Activated CD4-positive, alpha-beta T cell treated with anti-CD3 and anti-CD28 coated beads, Interleukin-2, amount 10 ng/mL, durations not matched to agents 7 days and 5 days (primary cell): ENCODE results near the gene SLC25A52. TPM values are rescaled to one million over a fixed set of nuclear protein-coding genes. Genes with fewer than 3 reads are reported as not detected.
"Not testable (repeated sequence)": the region's sequence is repeated elsewhere in the genome, so short reads cannot be mapped to it uniquely, and the experiment has no call there.

Experiments used
- CTCF ChIA-PET: fragments of 350-600 bp; sonication (Branson Sonifier 250); formaldehyde crosslinking; loops from one replicate; lab custom pipeline; 2021; ENCODE audit warnings: antibody characterized with exemption; lab: Charles Lee
- POLR2A ChIA-PET: fragments of 350-600 bp; sonication (Branson Sonifier 250); formaldehyde crosslinking; loops from one replicate; lab custom pipeline; 2021; ENCODE audit warnings: antibody characterized with exemption; lab: Charles Lee
- DNase-seq: peaks from one replicate; pipeline ENCODE4 v3.0.0-alpha.2; 2020
- H3K27ac Mint-ChIP-seq: one replicate; pipeline ENCODE4 v1.8.0; 2021; ENCODE audit warnings: mild to moderate bottlenecking, moderate library complexity, mixed read lengths
- H3K27me3 Mint-ChIP-seq: one replicate; pipeline ENCODE4 v1.8.0; 2021; ENCODE audit warnings: mixed read lengths
- H3K36me3 Mint-ChIP-seq: one replicate; pipeline ENCODE4 v1.8.0; 2021; ENCODE audit warnings: low read depth, mixed read lengths
- H3K4me1 Mint-ChIP-seq: one replicate; pipeline ENCODE4 v1.8.0; 2021; ENCODE audit warnings: mixed read lengths
- H3K4me3 Mint-ChIP-seq: one replicate; pipeline ENCODE4 v1.8.0; 2021; ENCODE audit warnings: mild to moderate bottlenecking, moderate library complexity, mixed read lengths
- H3K9me3 Mint-ChIP-seq: one replicate; pipeline ENCODE4 v1.8.0; 2021; ENCODE audit warnings: mixed read lengths
- total RNA-seq, 2 experiments: library from RNA; stranded (reverse); gene quantifications; one replicate each; pipeline ENCODE4 v1.2.3, GENCODE V29; 2021

SLC25A52 gene, protein sequence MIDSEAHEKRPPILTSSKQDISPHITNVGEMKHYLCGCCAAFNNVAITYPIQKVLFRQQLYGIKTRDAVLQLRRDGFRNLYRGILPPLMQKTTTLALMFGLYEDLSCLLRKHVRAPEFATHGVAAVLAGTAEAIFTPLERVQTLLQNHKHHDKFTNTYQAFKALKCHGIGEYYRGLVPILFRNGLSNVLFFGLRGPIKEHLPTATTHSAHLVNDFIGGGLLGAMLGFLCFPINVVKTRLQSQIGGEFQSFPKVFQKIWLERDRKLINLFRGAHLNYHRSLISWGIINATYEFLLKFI
- total RNA-seq: not detected

- Mint-ChIP-seq H3K4me1 (peaks cover under 1% of the 10 kb centered on the region), H3K36me3 (no peaks in the 10 kb centered on the region)
- DNase-seq: no peak
Observed at GRCh38 chr18:31760695-31761094, at the start of gene SLC25A52. TSS of gene SLC25A52 (minus strand) at chr18:31760880. CDS start at chr18:31760661, 219 bp downstream.

DNA sequence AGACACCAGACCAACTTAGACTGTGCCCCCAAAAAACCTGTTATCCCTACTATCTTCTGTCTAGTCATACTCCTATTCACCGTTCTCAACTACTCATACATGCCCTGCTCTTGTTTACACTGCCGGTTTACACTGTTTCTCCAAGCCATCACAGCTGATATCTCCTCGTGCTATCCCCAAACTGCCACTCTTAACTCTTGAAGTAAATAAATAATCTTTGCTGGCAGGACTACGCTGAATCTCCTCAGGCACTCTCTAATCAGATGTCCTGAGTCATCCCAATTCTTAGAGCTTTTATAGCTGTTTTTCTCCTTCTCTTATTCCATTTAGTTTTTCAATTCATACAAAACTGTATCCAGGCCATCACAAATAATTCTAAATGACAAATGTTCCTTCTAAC, 48.4 kb upstream of the SLC25A52 start:
- CTCF ChIA-PET, H3K27me3 Mint-ChIP-seq, H3K9me3 Mint-ChIP-seq, H3K36me3 Mint-ChIP-seq, DNase-seq, H3K4me1 Mint-ChIP-seq, H3K27ac Mint-ChIP-seq, H3K4me3 Mint-ChIP-seq, POLR2A ChIA-PET: not testable (repeated sequence)

More at GRCh38 chr18:31760695-31761094, at the start of gene SLC25A52:
- Mint-ChIP-seq H3K27ac (no peak within 1 kb of the TSS), H3K9me3 (no peaks in the 10 kb centered on the region), H3K4me3 (no peak within 1 kb of the TSS), H3K27me3 (no peaks in the 10 kb centered on the region)
- ChIA-PET CTCF (no interaction called here), POLR2A (no interaction called here)

GRCh38 chr18:31801078-31801477, 40.4 kb upstream of the SLC25A52 start:
- no peaks in the 10 kb centered on the region for H3K27me3 Mint-ChIP-seq
- H3K9me3 Mint-ChIP-seq: no peaks in the 10 kb centered on the region
- ChIA-PET POLR2A (no interaction called here), CTCF (no interaction called here)
- no peak overlapping the region for H3K4me3 Mint-ChIP-seq
- no peaks in the 10 kb centered on the region for H3K36me3 Mint-ChIP-seq
- no peaks in the 10 kb centered on the region for H3K4me1 Mint-ChIP-seq
- DNase-seq: no peak
- H3K27ac Mint-ChIP-seq: no peak overlapping the region

DNA sequence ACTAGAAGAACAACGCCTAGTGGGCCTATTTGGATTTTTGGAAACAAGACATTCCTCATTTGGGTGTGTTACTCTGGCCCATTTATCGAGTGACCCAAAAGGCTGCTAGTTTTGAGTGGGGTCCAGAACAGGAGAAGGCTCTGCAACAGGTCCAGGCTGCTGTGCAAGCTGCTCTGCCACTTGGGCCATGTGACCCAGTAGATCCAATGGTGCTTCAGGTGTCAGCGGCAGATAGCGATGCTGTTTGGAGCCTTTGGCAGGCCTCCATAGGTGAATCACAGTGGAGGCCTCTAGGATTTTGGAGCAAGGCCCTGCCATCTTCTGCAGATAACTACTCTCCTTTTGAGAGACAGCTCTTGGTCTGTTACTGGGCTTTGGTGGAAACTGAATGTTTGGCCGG, 38.6 kb upstream of the SLC25A52 start:
- H3K9me3 Mint-ChIP-seq, H3K27me3 Mint-ChIP-seq, POLR2A ChIA-PET, H3K4me1 Mint-ChIP-seq, DNase-seq, H3K36me3 Mint-ChIP-seq, H3K27ac Mint-ChIP-seq, H3K4me3 Mint-ChIP-seq, CTCF ChIA-PET: not testable (repeated sequence)

- Mint-ChIP-seq H3K27ac (no peak overlapping the region), H3K4me1 (no peaks in the 10 kb centered on the region)
Observed at GRCh38 chr18:31798399-31798798, 37.7 kb upstream of the SLC25A52 start.

DNA sequence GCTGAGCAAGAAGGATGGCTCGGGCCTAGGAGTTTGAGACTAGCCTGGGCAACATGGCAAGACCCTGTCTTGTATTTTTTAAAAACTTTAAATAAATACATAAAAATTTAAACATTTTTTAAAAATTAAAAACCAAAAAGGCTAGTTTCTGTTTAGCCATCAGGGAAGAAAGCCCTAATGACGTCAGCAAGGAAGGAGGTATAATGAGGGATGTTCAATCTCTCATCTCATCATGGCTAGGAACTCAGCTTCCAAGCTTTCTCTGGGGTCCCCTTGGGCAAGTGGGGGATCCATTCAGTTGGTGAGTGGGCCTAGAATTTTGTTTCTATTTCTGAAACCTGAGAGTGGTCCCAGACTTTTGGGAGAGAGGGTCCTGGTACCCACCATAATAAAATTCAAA, 35.1 kb upstream of the SLC25A52 start:
- Mint-ChIP-seq H3K27me3 (no peaks in the 10 kb centered on the region), H3K27ac (no peak overlapping the region), H3K4me3 (no peak overlapping the region), H3K9me3 (no peaks in the 10 kb centered on the region), H3K4me1 (no peaks in the 10 kb centered on the region), H3K36me3 (no peaks in the 10 kb centered on the region)
- ChIA-PET POLR2A (no interaction called here), CTCF (no interaction called here)
- no peak for DNase-seq

More at GRCh38 chr18:31798399-31798798, 37.7 kb upstream of the SLC25A52 start:
- H3K27me3 Mint-ChIP-seq: no peaks in the 10 kb centered on the region
- DNase-seq: no peak
- no peaks in the 10 kb centered on the region for H3K36me3 Mint-ChIP-seq
- no peaks in the 10 kb centered on the region for H3K9me3 Mint-ChIP-seq
- H3K4me3 Mint-ChIP-seq: no peak overlapping the region
- ChIA-PET POLR2A (no interaction called here), CTCF (no interaction called here)

DNA sequence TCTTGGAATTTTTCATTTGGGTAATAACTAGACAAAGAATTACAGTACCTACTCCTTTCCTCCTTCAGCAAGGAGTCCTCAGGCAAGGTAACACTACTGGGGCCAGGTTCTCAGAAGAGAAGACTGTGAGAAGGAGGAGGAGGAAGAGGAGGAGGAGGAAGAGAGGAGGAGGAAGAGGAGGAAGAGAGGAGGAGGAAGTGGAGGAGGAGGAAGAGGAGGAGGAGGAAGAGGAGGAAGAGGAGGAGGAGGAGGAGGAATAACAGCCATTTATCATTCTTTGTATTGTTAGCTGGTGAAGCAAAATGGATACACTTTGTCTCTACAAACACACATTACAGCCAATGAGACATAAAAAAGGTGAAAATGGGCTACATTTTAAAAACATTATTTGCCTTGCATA, 32.9 kb upstream of the SLC25A52 start:
- no peak overlapping the region for H3K4me3 Mint-ChIP-seq
- no peaks in the 10 kb centered on the region for H3K27me3 Mint-ChIP-seq
- no peak for DNase-seq
- ChIA-PET POLR2A (no interaction called here), CTCF (no interaction called here)
- no peak overlapping the region for H3K27ac Mint-ChIP-seq
- H3K36me3 Mint-ChIP-seq: no peaks in the 10 kb centered on the region
- no peaks in the 10 kb centered on the region for H3K9me3 Mint-ChIP-seq
- H3K4me1 Mint-ChIP-seq: no peaks in the 10 kb centered on the region

DNA sequence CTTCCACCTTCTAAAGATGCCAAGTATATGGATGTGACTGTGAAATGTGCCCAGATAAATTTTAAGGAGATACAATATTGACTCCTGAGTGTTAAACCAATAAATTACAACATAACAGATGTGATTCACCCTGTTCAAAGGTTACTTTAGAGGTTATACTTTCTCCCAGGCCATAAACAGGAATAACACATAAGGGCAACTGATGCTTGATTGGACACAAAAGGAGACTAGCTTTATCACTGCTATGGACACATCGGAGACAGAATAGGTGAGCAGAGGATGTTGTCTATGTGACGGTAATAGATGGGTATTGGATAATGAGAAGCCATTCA, 31.9 kb upstream of the SLC25A52 start:
- H3K4me1 Mint-ChIP-seq: no peaks in the 10 kb centered on the region
- CTCF ChIA-PET: no interaction called here
- H3K36me3 Mint-ChIP-seq: no peaks in the 10 kb centered on the region
- POLR2A ChIA-PET: no interaction called here
- no peak for DNase-seq
- H3K27me3 Mint-ChIP-seq: no peaks in the 10 kb centered on the region
- no peak overlapping the region for H3K27ac Mint-ChIP-seq
- no peak overlapping the region for H3K4me3 Mint-ChIP-seq
- H3K9me3 Mint-ChIP-seq: no peaks in the 10 kb centered on the region

- Mint-ChIP-seq H3K27ac (no peak overlapping the region), H3K27me3 (no peaks in the 10 kb centered on the region), H3K4me1 (no peaks in the 10 kb centered on the region), H3K9me3 (no peaks in the 10 kb centered on the region), H3K4me3 (no peak overlapping the region), H3K36me3 (no peaks in the 10 kb centered on the region)
- no peak for DNase-seq
- CTCF ChIA-PET: no interaction called here
- POLR2A ChIA-PET: no interaction called here
Observed at GRCh38 chr18:31791817-31792579, 31.3 kb upstream of the SLC25A52 start.

DNA sequence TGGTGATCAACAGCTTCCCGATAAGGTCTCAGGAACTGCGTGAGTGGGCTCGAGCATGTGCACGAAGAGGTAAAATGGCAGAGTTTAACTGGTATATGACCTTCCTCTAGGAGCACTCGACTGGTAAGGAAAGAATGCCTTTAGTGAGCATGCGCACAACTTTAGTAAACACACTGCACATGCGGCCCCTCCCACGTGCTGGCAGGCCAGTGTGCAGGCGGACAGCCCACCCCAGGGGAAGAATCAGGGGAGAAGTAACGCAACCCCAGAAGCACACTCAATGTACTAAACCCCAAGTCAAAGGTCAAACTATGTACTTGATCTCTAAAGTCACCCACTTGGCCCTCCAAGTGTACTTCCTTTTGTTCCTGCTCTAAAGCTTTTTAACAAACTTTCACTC, 28.7 kb upstream of the SLC25A52 start:
- ChIA-PET POLR2A (no interaction called here), CTCF (no interaction called here)
- Mint-ChIP-seq H3K4me3 (no peak overlapping the region), H3K27me3 (no peaks in the 10 kb centered on the region), H3K36me3 (no peaks in the 10 kb centered on the region), H3K27ac (no peak overlapping the region), H3K4me1 (no peaks in the 10 kb centered on the region), H3K9me3 (no peaks in the 10 kb centered on the region)
- DNase-seq: no peak

GRCh38 chr18:31783059-31783458, 22.4 kb upstream of the SLC25A52 start:
- POLR2A ChIA-PET: no interaction called here
- no peak for DNase-seq
- no peak overlapping the region for H3K4me3 Mint-ChIP-seq
- CTCF ChIA-PET: interaction anchor here (1.4 kb wide), 1 partner anchor 8 kb away, joined by 3 read pairs; no protein-coding TSS in a partner anchor
- H3K27me3 Mint-ChIP-seq: peaks cover 2% of the 10 kb centered on the region
- no peak overlapping the region for H3K27ac Mint-ChIP-seq
- no peaks in the 10 kb centered on the region for H3K36me3 Mint-ChIP-seq
- H3K9me3 Mint-ChIP-seq: peaks cover 13% of the 10 kb centered on the region
- no peaks in the 10 kb centered on the region for H3K4me1 Mint-ChIP-seq

DNA sequence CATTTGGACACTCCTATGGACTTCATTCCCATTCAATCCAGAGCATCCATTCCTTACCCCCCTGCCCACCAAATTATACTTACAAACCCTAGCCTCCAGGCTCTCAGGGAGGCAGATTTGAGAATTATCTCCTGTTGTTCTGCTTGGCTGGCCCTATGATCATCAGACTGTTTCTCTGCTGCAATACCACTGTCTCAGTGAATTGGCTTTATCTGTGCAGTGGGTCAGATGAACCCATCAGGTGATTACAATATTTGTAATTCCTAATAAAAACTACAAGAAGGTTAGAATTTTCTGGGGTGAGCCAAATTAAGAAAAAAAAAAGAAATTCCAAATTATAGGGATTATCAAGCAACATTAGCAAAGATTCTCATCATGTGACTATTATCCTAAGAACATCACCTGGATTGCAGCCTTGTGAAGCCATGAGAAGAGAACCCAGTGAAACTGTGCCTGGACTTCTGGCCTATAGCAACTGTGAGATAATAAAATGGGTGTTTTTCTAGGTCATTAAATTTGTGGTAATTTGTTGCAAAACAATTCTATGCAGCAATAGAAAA, 17.8 kb upstream of the SLC25A52 start:
- CTCF ChIA-PET: no interaction called here
- H3K4me3 Mint-ChIP-seq: no peak overlapping the region
- no peaks in the 10 kb centered on the region for H3K36me3 Mint-ChIP-seq
- DNase-seq: no peak
- no peak overlapping the region for H3K27ac Mint-ChIP-seq
- POLR2A ChIA-PET: no interaction called here
- H3K4me1 Mint-ChIP-seq: no peaks in the 10 kb centered on the region
- peaks cover 15% of the 10 kb centered on the region for H3K9me3 Mint-ChIP-seq
- peaks cover 2% of the 10 kb centered on the region for H3K27me3 Mint-ChIP-seq

- Mint-ChIP-seq H3K27ac (no peak overlapping the region), H3K36me3 (no peaks in the 10 kb centered on the region), H3K4me3 (no peak overlapping the region), H3K4me1 (no peaks in the 10 kb centered on the region), H3K27me3 (peaks cover 2% of the 10 kb centered on the region), H3K9me3 (peaks cover 15% of the 10 kb centered on the region)
- ChIA-PET POLR2A (no interaction called here), CTCF (no interaction called here)
- DNase-seq: no peak
Observed at GRCh38 chr18:31776093-31776492, 15.4 kb upstream of the SLC25A52 start.
